Fibroblast of gingiva (primary cell): ENCODE measurements around the gene SERPINA1.
"Not testable (repeated sequence)": the region's sequence is repeated elsewhere in the genome, so short reads cannot be mapped to it uniquely, and the experiment has no call there.

Experiments used
- DNase-seq: peaks from one replicate; pipeline ENCODE4 v3.0.0-alpha.2; 2011; ENCODE audit warnings: low read depth

Gene SERPINA1

DNA sequence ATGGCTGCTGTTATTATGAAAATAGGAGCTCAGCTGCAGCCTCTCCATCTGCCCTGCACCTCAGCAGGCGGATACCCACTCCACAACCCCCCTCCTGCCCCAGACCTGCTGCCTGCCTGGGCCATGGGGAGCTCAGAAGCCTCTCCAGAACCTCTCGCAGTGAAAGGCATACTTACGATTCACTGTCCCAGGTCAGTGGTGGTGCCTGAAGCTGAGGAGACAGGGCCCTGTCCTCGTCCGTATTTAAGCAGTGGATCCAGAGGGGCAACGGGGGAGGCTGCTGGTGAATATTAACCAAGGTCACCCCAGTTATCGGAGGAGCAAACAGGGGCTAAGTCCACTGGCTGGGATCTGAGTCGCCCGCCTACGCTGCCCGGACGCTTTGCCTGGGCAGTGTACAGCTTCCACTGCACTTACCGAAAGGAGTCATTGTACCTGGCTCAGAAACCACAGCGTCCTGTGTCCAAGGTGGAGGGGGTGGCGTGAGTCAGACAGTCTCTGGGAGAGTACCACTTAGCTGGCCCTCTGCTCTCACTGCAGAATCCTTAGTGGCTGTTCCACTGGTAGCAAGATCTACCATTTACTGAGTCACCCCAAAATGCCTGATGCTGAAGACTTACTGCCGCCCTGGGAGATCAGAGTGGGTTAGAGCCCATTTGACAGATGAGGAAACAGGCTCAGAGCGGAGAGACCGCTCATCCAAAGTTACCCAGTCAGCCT lies at the start of gene SERPINA1:
Gene SERPINA1 (minus strand): TSS at position 219 of the 720 bp plus-strand sequence. CDS start 5,365 bp downstream, outside the sequence.
- no peak for DNase-seq

GRCh38 chr14:94428610-94429009 lies 40.2 kb upstream of the SERPINA1 start:
- no peak for DNase-seq

DNA sequence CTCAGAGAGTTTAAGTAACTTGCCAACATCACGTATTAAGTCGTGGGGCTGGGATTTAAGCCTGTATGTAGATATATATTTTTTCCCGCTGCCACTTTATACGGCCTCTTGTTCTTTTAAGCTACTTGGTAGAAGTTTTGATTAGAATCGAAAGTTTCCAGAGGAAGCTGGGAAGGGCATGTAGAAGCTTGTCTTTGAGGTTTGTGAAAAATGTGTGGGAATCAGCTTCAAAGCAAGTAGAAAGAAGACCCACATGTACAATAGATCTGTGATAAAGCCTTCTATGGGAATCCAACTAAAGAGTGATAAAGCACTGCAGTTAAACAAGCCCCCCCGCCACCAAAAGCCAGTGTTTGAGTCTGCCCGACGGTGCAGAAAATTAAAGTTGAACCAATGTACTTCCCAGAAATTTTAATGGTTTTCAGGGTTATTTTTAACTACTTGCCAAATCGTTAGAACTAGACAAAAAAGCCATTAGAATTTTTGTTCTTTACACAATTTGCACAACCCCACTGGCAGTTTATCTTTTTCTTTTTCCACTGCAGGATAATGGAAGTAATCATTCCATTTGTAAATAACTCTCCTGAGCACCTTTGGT lies 38.7 kb upstream of the SERPINA1 start:
- no peak for DNase-seq

DNA sequence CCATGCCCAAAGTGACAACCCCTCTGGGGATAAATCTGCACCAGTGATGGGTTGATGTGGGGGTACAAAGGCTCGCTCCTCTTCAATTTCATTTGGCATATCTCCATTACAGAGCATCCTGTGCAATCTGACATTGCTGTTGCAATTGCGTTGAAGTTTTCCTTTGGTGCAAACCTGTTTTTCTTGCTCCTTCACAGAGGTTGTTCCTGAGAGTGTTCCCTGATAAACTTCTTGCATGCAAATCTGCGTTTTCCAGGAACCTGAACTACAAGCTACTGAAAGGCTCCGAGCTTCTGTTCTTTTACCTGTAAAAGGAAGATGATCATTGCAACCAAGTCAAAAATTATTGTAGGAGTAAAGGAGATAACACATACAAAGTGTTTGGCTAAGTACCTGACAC lies 38.1 kb upstream of the SERPINA1 start:
- no peak for DNase-seq

DNA sequence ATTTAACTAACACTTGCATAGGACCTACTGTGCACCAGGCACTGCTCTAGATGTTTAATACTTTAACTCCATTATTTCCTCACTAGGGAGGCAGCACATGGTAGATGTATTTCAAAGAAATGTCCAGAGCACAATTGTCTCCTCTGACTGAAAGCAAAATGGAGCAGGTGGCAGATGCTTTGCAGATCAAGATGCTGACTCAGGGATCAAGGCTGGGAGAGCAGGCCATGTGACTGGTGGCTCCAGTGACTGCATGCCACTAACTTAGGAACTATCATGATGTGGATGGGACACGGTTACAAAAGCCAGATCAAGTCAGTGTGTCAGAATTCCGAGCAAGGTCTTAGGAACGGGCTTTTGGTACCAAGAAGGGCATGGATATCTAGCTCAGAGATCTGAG lies 36.0 kb upstream of the SERPINA1 start:
- DNase-seq: no peak

- DNase-seq: peak; percentile 57
These were observed 35.2 kb upstream of the SERPINA1 start for GRCh38 chr14:94423453-94424056.

DNA sequence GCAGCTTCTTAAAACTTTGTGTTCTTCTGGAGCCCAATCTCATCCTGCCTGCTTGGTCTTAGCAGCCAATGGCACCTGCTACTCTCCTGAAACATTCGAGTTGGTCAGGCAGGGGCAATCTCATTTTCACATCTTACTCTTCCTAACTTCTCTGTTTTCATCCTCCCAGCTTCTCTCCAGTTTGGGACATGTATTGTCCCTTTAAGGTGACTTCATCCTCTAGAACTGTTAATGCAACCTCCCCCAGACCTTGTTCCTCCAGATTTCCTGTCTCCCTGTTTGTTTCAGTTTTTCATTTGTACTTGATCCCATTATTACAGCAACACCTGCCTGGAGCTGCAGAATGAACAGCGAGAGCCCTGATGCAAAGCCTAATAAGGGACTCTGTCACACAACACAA lies 32.9 kb upstream of the SERPINA1 start:
- DNase-seq: no peak

- DNase-seq: not testable (repeated sequence)
These were observed 29.2 kb upstream of the SERPINA1 start for GRCh38 chr14:94417497-94418205.

- DNase-seq: no peak
These were observed 24.6 kb upstream of the SERPINA1 start for GRCh38 chr14:94412671-94413638.

DNA sequence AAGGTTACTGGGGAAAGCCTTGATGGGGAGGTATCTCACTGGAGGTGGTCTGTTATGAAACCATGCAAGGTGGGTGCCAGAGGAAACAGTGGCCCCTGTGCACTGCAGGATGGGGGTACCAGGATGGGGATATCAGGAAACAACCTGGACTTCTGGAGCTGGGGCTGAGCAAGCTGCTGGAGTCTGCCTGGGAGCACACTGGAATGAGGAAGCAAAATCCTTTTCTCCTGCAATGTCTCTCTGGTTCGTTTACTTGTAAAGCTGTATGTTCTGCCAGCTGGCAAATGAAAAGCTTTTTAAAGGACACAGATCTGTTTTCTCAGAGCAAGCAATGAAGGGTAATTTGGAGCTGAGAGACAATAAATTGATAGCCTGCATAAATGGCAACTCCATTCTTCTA lies 23.2 kb upstream of the SERPINA1 start:
- peak; percentile 49 for DNase-seq

DNA sequence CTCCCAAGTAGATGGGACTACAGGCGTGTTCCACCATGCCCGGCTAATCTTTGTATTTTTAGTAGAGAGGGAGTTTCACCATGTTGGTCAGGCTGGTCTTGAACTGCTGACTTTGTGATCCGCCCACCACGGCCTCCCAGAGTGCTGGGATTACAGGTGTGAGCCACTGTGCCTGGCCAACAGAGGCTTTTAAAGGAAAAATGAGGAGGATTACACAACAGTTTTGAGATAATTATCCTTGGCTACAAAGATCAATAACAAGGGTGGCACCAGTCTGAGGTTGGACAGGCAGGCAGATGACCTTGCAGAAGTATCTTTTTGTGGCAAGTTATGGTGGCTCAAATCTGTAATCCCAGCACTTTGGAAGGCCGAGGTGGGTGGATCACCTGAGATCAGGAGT lies 21.0 kb upstream of the SERPINA1 start:
- DNase-seq: not testable (repeated sequence)

DNA sequence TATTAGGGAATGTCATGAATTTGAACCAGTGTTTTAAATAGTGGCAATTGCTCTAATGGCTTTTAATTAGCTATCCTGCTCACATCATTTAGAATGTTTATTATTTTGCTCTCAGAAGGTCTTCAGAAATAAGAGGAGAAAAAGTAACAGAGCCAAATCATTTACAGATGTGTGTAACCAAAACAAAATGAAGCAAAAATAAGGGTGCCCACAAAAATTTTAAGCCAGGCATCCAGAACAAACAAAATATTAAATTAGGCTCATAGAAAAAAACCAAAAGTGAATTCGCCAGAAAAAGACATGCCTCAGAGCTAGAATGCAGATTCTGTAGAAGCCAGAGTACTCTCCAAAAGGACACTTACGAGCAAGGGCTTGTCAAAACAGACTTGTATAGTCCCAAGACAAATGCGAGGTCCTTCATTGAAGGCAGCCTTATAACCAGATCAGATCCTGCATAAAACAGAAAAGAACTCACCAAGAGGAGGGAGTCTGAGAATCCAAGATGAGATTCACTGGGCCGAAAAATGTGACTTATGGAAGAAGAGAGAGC lies 20.2 kb upstream of the SERPINA1 start:
- peak; percentile 59 for DNase-seq

DNA sequence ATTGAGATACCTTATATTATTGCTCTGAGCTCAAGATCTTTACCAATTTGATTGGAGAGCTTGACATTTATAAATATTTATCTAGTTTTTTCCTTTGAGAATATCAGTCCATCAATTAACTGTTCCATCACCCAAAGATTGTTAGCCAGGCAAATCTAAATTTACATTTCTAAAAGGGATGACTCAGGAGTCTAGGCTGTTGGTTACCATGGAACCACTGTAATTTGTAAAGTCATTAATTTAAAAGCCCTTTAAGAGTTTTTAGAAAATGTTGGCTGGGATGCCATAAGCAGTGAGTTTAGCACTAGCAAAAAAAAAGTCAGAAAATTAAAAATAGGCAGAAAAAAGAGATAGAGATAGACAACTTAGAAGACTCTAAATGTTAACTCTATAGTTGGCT lies 19.5 kb upstream of the SERPINA1 start:
- peak; percentile 34 for DNase-seq

DNA sequence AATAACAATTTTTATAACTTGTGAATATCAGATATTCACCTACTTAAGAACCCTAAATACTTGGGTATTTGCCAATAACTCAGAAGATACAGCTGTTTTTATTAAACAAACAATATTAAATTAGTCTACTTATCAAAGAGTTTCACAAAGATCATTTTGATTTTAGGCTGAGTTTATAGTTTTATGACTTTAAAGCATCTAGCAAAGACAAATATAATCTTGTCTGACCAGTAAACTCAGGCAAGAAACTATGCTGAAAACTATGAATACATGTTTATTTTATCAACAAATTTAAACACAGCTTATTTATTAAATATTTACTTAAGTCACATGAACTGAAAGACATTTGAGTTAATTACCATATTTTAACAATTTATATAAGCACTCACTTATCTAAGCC lies 18.5 kb upstream of the SERPINA1 start:
- no peak for DNase-seq

- DNase-seq: no peak
These were observed 17.1 kb upstream of the SERPINA1 start for GRCh38 chr14:94405486-94405885.

DNA sequence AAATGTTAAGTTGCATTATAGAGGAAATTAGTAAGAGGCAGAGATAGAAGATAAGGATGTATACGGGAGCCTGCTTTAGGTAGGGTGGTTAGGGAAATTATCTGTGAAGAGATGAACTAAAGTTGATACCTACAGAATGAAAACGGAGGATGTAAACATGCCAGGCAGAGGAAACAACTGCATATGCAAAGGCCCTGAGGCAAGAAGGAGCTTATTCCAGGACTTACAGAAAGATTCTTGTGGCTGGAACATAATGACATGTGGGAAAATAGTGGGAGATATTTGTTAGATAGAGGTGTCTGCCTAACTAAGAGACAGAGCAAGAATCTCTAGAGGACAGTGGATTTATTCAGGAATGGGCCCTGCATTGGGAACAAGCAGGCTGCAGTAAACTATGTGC lies 16.2 kb upstream of the SERPINA1 start:
- DNase-seq: no peak

DNA sequence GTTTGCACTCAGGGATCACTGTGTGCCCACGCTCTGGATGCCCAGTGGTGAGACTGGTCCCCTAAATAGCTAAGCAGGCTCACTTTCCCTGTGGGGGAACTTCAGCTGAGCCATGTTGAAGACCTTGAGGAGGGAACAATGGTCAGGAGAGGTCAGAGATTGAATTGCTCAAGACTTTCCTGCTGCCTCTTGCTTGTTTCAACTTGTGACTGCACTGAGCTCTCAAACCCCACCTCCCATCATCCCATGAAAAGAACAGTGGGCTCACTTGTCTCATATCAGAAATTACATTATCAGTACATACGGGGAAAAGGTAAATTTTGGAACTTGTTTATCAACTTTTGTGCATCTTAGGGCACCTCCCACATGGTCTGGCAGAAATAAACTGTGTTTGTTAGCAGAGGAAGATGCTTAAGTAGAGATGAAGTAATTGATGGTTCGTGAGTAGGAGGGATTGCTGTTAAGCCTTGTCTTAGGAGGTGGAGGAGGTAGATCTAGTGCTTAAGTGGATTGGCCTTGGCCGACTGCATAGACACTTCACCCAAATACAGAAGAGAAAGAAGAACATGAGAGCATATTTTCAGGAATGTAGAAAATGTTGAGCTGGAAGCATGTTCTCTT lies 15.0 kb upstream of the SERPINA1 start:
- DNase-seq: no peak

DNA sequence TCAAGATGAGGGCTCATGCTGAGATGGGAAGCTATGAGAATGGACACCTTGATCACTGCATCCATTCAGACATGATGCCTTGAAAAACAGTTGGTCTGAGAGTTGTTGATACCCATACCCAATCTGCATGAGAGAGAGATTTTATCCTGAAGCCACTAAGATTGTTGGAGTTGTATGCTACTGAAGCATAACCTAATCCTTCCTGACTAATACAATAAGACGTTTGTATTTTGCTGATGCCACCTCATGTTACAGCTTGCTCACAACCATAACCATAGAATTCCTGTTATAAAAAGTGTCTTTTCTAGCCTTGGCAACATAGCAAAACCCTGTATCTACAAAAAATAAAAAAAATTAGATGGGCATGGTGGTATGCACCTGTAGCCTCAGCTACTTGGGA lies 12.7 kb upstream of the SERPINA1 start:
- no peak for DNase-seq

DNA sequence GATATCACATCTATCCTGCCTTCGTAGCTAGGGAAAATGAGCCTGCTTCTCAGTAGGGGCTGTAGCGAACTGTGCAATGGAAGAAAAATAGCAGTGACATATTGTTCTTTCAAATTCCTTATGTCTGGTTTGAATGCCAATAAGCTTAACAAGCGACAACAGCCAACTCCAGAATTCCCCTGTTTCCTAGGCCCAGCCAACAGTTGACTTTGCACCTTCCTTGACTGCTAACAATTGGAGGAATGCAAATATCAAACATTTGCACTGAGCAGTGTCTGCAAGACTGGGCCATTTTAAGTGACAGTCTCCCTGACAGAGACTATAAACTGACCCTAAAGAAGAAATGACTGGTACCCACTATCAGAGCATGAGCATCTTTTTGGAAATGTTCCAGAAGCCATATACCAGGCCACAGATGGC lies 12.0 kb upstream of the SERPINA1 start:
- DNase-seq: no peak

DNA sequence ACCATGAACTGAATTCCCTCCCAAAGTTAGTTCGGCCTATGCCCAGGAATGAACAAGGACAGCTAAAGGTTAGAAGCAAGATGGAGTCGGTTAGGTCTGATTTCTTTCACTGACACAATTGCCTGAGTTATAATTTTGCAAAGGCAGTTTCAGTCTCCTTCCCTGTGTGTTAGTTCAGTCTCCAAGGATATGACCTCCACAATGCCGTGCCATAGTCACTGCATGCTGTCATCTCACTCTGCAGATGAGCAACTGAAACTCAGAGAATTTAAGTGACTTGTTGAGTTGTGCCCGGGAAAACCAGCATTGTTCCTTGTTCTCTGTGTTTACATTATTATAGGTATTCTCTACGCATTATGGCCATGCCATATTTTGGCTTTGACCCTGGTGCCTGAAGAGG lies 10.1 kb upstream of the SERPINA1 start:
- no peak for DNase-seq

GRCh38 chr14:94398182-94398479 lies 9.7 kb upstream of the SERPINA1 start:
- DNase-seq: no peak
